ENCODE data around the gene LRRC7. TPM values are rescaled to one million over a fixed set of nuclear protein-coding genes. Genes with fewer than 3 reads are reported as not detected.
A peak's percentile ranks its signal among the peaks of the same experiment; 100 is the strongest.
"Not testable (repeated sequence)": the region's sequence is repeated elsewhere in the genome, so short reads cannot be mapped to it uniquely, and the experiment has no call there.

LRRC7 gene
- total RNA-seq, 4 donors from 2014 or later, result 0.07 to 1.9 (median 0.62) TPM

- TF ChIP-seq CTCF (IDR thresholded peaks at IDR 0.05) (no peak), EP300 (IDR thresholded peaks at IDR 0.05) (no peak), POLR2AphosphoS5 (IDR thresholded peaks at IDR 0.05) (no peak), POLR2A (IDR thresholded peaks at IDR 0.05) (no peak)
- Histone ChIP-seq H3K9me3 (no peaks in the 10 kb centered on the region), H3K36me3 (no peaks in the 10 kb centered on the region), H3K27me3 (no peaks in the 10 kb centered on the region), H3K4me1 (no peaks in the 10 kb centered on the region), H3K4me3 (no peak overlapping the region), H3K27ac (no peak overlapping the region)
- WGBS, 2 donors (ENCODE audit: low coverage in 1 of 2), result 79 to 80% methylated on average over 3 of the region's 3 CpGs
- no peak for ATAC-seq
Observed at GRCh38 chr1:69878338-69878737, 310.6 kb downstream of the LRRC7 start.

GRCh38 chr1:69888016-69888415, 320.3 kb downstream of the LRRC7 start:
- H3K4me1 ChIP-seq, H3K36me3 ChIP-seq, H3K27ac ChIP-seq, H3K4me3 ChIP-seq, H3K27me3 ChIP-seq, ATAC-seq: not testable (repeated sequence)
- peaks cover 0 to 21% (median 0%) of the 10 kb centered on the region in 3 donors for H3K9me3 ChIP-seq
- WGBS, 2 donors (ENCODE audit: low coverage in 1 of 2), result 50 to 95% methylated on average over 2 to 4 of the region's 14 CpGs

GRCh38 chr1:69888657-69889056, 320.9 kb downstream of the LRRC7 start:
- Histone ChIP-seq H3K27ac (no peak overlapping the region), H3K36me3 (no peaks in the 10 kb centered on the region), H3K27me3 (no peaks in the 10 kb centered on the region), H3K4me3 (no peak overlapping the region), H3K4me1 (no peaks in the 10 kb centered on the region), H3K9me3 (peaks cover 0 to 21% (median 0%) of the 10 kb centered on the region in 3 donors)
- TF ChIP-seq POLR2A (IDR thresholded peaks at IDR 0.05), result no peak
- no peak for TF ChIP-seq EP300 (IDR thresholded peaks at IDR 0.05)
- no peak for TF ChIP-seq POLR2AphosphoS5 (IDR thresholded peaks at IDR 0.05)
- no peak for TF ChIP-seq CTCF (IDR thresholded peaks at IDR 0.05)
- WGBS, 2 donors (ENCODE audit: low coverage in 1 of 2), result 57 to 80% methylated on average over 1 of the region's 1 CpG
- ATAC-seq, result no peak

GRCh38 chr1:69898403-69898947, 330.8 kb downstream of the LRRC7 start:
- Histone ChIP-seq H3K36me3 (no peaks in the 10 kb centered on the region), H3K4me1 (no peaks in the 10 kb centered on the region), H3K4me3 (no peak overlapping the region), H3K27ac (no peak overlapping the region), H3K9me3 (no peaks in the 10 kb centered on the region), H3K27me3 (no peaks in the 10 kb centered on the region)
- no peak for TF ChIP-seq EP300 (IDR thresholded peaks at IDR 0.05)
- TF ChIP-seq POLR2A (IDR thresholded peaks at IDR 0.05), result no peak
- TF ChIP-seq POLR2AphosphoS5 (IDR thresholded peaks at IDR 0.05), result no peak
- no peak for TF ChIP-seq CTCF (IDR thresholded peaks at IDR 0.05)
- no peak for ATAC-seq
- 86 to 90% methylated on average over 5 of the region's 5 CpGs for WGBS, 2 donors (ENCODE audit: low coverage in 1 of 2)

- Histone ChIP-seq H3K4me3 (no peak overlapping the region), H3K4me1 (peaks cover 3 to 24% (median 14%) of the 10 kb centered on the region in 3 donors), H3K9me3 (no peaks in the 10 kb centered on the region), H3K27me3 (no peaks in the 10 kb centered on the region), H3K36me3 (no peaks in the 10 kb centered on the region), H3K27ac (no peak overlapping the region)
- TF ChIP-seq EP300 (IDR thresholded peaks at IDR 0.05), result no peak
- no peak for TF ChIP-seq POLR2A (IDR thresholded peaks at IDR 0.05)
- TF ChIP-seq CTCF (IDR thresholded peaks at IDR 0.05), result no peak
- no peak for TF ChIP-seq POLR2AphosphoS5 (IDR thresholded peaks at IDR 0.05)
- peak; percentile 82 for ATAC-seq
- 0 to 18% methylated on average over 1 of the region's 1 CpG for WGBS, 2 donors (ENCODE audit: low coverage in 1 of 2)
Observed at GRCh38 chr1:69911301-69911801, 343.6 kb downstream of the LRRC7 start.

Measured in gastroesophageal sphincter (tissue), 4 donors.